Uterus (tissue), 2 donors: ENCODE data around the gene CHN2.

ENCODE experiments used
- CTCF ChIP-seq, 4 experiments: fragments of 200-600 bp in 2 of 4; fragments of 450-650 bp in 2 of 4; sonication (generic) in 2 of 4; IDR thresholded peaks; one replicate each; pipeline ENCODE4 v1.5.1; 2016 to 2019; ENCODE audit warnings: antibody characterized with exemption in 4 of 4, mild to moderate bottlenecking in 2 of 4, moderate library complexity in 1 of 4
- POLR2A ChIP-seq, 2 donors: fragments of 450-650 bp; IDR thresholded peaks; one replicate each; pipeline ENCODE4 v1.6.1; 2016; ENCODE audit warnings: antibody characterized with exemption in 2 of 2, mild to moderate bottlenecking in 1 of 2, moderate library complexity in 1 of 2

- TF ChIP-seq CTCF (IDR thresholded peaks at IDR 0.05), result no peak
- TF ChIP-seq POLR2A (IDR thresholded peaks at IDR 0.05), result no peak
Observed at GRCh38 chr7:29359482-29360093, 165.0 kb downstream of the CHN2 start.
